ENCODE results near the gene KIFC3.

- TF ChIP-seq, protein P1, sequence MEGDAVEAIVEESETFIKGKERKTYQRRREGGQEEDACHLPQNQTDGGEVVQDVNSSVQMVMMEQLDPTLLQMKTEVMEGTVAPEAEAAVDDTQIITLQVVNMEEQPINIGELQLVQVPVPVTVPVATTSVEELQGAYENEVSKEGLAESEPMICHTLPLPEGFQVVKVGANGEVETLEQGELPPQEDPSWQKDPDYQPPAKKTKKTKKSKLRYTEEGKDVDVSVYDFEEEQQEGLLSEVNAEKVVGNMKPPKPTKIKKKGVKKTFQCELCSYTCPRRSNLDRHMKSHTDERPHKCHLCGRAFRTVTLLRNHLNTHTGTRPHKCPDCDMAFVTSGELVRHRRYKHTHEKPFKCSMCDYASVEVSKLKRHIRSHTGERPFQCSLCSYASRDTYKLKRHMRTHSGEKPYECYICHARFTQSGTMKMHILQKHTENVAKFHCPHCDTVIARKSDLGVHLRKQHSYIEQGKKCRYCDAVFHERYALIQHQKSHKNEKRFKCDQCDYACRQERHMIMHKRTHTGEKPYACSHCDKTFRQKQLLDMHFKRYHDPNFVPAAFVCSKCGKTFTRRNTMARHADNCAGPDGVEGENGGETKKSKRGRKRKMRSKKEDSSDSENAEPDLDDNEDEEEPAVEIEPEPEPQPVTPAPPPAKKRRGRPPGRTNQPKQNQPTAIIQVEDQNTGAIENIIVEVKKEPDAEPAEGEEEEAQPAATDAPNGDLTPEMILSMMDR (tag by site-specific recombination; IDR thresholded peaks at IDR 0.05), result no peak
- TF ChIP-seq HIC1 (tag by site-specific recombination; IDR thresholded peaks at IDR 0.05), result no peak
- no peak for TF ChIP-seq ZNF274 (IDR thresholded peaks at IDR 0.05; ENCODE audit: low read length)
- TF ChIP-seq ZNF274 (tag by site-specific recombination; IDR thresholded peaks at IDR 0.05; ENCODE audit: borderline replicate concordance), result no peak
- no peak for TF ChIP-seq PBX3 (CRISPR knock-in tag; IDR thresholded peaks at IDR 0.05)
- TF ChIP-seq ZNF140 (tag by site-specific recombination; IDR thresholded peaks at IDR 0.05), result no peak
- TF ChIP-seq ZNF660 (tag by site-specific recombination; IDR thresholded peaks at IDR 0.05), result no peak
- no peak for TF ChIP-seq ZBTB1 (tag by site-specific recombination; IDR thresholded peaks at IDR 0.05)
- TF ChIP-seq, protein P2, sequence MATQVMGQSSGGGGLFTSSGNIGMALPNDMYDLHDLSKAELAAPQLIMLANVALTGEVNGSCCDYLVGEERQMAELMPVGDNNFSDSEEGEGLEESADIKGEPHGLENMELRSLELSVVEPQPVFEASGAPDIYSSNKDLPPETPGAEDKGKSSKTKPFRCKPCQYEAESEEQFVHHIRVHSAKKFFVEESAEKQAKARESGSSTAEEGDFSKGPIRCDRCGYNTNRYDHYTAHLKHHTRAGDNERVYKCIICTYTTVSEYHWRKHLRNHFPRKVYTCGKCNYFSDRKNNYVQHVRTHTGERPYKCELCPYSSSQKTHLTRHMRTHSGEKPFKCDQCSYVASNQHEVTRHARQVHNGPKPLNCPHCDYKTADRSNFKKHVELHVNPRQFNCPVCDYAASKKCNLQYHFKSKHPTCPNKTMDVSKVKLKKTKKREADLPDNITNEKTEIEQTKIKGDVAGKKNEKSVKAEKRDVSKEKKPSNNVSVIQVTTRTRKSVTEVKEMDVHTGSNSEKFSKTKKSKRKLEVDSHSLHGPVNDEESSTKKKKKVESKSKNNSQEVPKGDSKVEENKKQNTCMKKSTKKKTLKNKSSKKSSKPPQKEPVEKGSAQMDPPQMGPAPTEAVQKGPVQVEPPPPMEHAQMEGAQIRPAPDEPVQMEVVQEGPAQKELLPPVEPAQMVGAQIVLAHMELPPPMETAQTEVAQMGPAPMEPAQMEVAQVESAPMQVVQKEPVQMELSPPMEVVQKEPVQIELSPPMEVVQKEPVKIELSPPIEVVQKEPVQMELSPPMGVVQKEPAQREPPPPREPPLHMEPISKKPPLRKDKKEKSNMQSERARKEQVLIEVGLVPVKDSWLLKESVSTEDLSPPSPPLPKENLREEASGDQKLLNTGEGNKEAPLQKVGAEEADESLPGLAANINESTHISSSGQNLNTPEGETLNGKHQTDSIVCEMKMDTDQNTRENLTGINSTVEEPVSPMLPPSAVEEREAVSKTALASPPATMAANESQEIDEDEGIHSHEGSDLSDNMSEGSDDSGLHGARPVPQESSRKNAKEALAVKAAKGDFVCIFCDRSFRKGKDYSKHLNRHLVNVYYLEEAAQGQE (tag by site-specific recombination; IDR thresholded peaks at IDR 0.05), result no peak
- TF ChIP-seq ZFP41 (tag by site-specific recombination; IDR thresholded peaks at IDR 0.05; ENCODE audit: borderline replicate concordance), result no peak
- no peak for TF ChIP-seq SETDB1 (IDR thresholded peaks at IDR 0.05; ENCODE audit: insufficient read length, low read length)
- TF ChIP-seq ZNF23 (tag by site-specific recombination; IDR thresholded peaks at IDR 0.05; ENCODE audit: borderline replicate concordance), result no peak
- TF ChIP-seq, protein P3, sequence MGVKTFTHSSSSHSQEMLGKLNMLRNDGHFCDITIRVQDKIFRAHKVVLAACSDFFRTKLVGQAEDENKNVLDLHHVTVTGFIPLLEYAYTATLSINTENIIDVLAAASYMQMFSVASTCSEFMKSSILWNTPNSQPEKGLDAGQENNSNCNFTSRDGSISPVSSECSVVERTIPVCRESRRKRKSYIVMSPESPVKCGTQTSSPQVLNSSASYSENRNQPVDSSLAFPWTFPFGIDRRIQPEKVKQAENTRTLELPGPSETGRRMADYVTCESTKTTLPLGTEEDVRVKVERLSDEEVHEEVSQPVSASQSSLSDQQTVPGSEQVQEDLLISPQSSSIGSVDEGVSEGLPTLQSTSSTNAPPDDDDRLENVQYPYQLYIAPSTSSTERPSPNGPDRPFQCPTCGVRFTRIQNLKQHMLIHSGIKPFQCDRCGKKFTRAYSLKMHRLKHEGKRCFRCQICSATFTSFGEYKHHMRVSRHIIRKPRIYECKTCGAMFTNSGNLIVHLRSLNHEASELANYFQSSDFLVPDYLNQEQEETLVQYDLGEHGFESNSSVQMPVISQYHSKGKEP (tag by site-specific recombination; IDR thresholded peaks at IDR 0.05), result no peak
- TF ChIP-seq TCF7L2 (IDR thresholded peaks at IDR 0.05; ENCODE audit: borderline replicate concordance, low read depth, low read length), result no peak
- no peak for TF ChIP-seq ZNF626 (tag by site-specific recombination; IDR thresholded peaks at IDR 0.05)
These were observed 41.1 kb upstream of the KIFC3 start for GRCh38 chr16:57843400-57843799.
